Suprapubic skin (tissue), 4 donors: ENCODE measurements around the gene TCF7L2.
A peak's percentile ranks its signal among the peaks of the same experiment; 100 is the strongest.

Source experiments
- EP300 ChIP-seq: sonication (generic); formaldehyde crosslinking; IDR thresholded peaks from one replicate; pipeline ENCODE4 v1.6.1; 2017; ENCODE audit warnings: antibody characterized with exemption
- POLR2A ChIP-seq, 2 donors: fragments of 450-650 bp; IDR thresholded peaks; one replicate each; pipeline ENCODE4 v1.6.1; 2017; ENCODE audit warnings: antibody characterized with exemption in 2 of 2, mild to moderate bottlenecking in 2 of 2, moderate library complexity in 2 of 2
- POLR2AphosphoS5 ChIP-seq, 3 donors: sonication (generic); formaldehyde crosslinking; IDR thresholded peaks; one replicate each; pipeline ENCODE4 v1.6.1; 2017; ENCODE audit warnings: antibody characterized with exemption in 3 of 3
- TF ChIP-seq, protein P1 (sequence below), 2 donors: fragments of 200-600 bp in 1 of 2; fragments of 450-650 bp in 1 of 2; sonication (generic) in 1 of 2; IDR thresholded peaks; one replicate each; pipeline ENCODE4 v1.5.1; 2016 to 2019; ENCODE audit warnings: antibody characterized with exemption in 2 of 2, mild to moderate bottlenecking in 1 of 2, moderate library complexity in 1 of 2

DNA sequence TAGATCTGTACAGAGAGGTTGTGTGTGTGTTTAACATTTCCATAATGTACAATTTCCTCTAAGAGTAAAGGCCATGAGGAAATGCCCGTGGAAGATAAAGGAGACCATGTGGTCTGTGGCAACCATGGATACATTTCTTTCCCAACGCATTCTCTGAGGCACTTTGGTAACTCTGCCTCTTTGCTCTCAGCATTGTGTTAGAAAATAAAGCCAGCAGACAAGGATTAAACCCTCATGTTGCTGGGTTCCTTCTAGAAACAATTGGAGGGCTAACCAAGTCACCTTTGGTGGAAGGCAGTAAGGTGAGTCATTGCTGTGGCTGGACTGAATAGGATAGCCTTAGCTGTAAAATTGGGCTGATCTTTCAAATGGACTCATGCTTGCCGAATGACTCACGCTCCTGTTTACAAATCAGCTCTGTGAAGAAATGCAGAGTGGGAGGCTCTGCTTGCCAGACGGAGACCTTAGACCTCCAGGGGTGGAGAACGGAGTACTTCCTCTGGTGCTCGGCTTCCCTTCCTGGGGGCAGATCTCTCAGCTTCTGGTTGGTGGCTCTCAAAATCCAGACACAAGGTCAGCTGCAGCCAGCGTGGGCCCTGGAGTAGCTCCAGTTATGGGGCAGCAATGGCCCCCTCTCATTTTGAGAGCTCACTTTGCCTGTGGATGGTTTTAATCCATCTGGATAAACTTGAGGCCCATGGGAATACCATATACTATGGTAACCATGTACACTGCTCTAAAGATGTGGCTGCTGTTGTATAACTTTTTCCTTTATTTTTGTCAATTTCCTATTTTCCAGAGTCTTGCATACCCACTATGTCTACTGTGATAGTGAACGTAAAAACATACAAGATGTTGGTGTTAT, 137.3 kb downstream of the TCF7L2 start:
- no peak for TF ChIP-seq EP300
- TF ChIP-seq, protein P1, sequence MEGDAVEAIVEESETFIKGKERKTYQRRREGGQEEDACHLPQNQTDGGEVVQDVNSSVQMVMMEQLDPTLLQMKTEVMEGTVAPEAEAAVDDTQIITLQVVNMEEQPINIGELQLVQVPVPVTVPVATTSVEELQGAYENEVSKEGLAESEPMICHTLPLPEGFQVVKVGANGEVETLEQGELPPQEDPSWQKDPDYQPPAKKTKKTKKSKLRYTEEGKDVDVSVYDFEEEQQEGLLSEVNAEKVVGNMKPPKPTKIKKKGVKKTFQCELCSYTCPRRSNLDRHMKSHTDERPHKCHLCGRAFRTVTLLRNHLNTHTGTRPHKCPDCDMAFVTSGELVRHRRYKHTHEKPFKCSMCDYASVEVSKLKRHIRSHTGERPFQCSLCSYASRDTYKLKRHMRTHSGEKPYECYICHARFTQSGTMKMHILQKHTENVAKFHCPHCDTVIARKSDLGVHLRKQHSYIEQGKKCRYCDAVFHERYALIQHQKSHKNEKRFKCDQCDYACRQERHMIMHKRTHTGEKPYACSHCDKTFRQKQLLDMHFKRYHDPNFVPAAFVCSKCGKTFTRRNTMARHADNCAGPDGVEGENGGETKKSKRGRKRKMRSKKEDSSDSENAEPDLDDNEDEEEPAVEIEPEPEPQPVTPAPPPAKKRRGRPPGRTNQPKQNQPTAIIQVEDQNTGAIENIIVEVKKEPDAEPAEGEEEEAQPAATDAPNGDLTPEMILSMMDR (IDR thresholded peaks at IDR 0.05): no peak
- TF ChIP-seq POLR2AphosphoS5 (IDR thresholded peaks at IDR 0.05): peak in 2 of 3 donors; percentile 55 to 59
- TF ChIP-seq POLR2A (IDR thresholded peaks at IDR 0.05): no peak
